Activated gamma-delta T cell treated with anti-CD3 and anti-CD28 coated beads, Interleukin-2, amount 50 U/mL, for 16 hours (primary cell): ENCODE data around the gene CCDC91.

ENCODE experiments used
- DNase-seq: peaks from one replicate; pipeline ENCODE4 v3.0.0-alpha.2; 2020; ENCODE audit warnings: low read depth

CCDC91 gene

DNA sequence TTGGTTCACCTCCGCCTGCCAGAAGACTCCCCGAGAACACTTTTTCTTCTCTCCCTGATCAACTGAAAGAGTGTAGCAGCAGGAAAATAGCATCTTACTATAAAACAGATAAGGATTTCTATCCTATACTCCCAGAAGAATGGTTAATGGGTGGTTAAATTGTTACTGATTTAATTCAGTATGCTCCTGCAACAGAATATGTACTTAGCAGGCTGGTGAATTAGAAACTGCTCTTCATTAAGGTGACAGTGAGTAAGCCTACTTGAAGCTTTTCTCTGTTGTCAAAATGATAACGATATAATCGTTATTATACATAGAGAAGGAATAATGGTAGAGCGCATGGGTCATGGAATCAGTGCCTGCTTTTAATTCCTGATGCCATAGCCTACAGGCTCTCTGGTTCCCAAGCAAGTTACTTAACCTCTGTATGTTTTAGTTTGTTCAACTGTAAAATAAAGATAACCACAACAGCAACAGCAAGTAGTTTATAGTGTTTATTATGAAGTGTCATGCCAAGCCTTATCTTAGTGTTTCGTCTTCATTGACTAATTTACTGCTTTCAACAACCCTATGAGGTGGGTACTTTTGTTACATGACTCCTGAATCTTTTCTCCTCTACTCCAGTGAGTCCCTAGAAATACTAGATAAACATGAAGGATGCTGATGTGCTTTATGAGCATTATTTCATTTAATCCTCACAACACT lies 392.6 kb downstream of the CCDC91 start:
- DNase-seq = no peak

DNA sequence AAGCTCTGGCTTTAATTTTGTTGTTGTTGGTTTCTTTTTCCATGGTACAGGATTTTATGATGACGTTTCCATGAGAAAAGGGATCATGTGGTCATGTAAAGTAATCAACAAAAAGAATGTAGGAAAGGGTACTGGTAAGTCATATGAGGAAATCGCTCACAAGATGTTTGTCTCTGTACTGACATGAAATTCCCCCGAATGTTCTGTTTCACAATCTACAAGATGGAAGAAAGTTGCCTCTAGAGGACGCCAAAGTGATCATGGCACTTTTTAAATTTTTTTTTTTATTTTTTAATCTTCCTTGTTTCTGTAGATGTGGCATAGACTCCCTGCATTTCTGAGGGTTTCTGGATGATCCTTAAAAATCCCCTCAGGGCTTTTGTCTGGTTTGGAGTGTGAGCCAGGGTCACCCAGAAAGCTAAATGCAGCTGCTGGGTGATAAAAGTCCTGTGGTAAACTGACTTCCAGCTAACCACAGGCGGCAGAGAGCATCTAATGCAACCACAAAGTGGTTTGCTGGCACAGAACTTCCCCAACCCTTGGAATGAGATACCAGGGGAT lies 393.5 kb downstream of the CCDC91 start:
- no peak for DNase-seq

DNA sequence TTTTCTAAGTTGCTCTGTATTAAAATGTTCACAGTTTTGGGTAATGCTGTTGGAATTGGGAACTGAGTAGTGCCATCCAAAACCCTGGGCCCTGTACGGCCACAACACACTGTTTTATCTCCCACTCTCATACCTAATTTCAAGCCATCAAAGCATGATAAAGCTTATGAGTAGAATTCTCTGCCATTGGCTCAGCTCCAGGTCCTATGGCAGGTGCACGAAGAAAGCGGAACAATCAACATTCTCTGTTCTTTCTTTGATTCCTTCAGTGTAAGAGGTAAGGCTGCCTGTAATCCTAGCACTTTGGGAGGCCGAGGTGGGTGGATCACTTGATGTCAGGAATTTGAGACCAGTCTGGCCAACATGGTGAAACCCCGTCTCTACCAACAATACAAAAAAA lies 394.9 kb downstream of the CCDC91 start:
- no peak for DNase-seq

DNA sequence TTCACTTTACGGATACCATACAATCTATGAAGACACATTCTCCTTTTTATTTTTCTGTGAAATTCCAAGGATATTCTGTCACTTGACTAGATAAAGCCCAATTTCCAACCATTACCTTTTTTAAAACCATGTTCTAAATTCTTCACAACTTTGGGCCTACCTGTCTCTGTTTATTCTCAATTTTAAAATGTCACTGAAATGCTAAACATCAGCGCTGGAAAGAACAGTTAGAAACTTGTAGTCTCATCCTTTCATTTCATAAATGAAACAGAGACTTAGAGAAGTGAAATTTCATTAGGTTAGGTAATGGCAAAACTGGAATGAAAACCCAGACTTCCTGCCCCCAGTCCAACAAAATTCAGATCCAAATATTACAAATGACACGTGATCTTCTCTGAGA lies 396.2 kb downstream of the CCDC91 start:
- no peak for DNase-seq

DNA sequence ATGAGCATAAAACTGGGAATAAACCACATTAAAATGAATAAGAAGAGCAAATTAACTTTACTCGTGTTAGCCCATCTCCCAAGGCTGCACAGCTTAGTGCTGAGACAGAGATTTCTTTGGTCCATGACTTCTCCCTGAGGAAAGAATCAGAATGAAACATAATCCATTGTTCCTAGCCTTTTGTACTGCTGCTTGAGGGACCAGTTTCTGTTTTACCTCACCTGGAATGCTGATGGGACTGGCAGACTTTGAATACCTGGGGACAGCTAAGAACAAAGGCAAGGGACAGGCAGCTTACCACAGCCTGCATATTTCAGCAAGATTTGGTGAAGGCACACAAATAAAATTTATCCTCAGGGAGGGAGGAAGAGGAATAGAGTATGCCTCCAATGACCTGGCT lies 401.6 kb downstream of the CCDC91 start:
- DNase-seq = no peak
